PC-9 (cell line): ENCODE data around the gene CBX2. TPM values are rescaled to one million over a fixed set of nuclear protein-coding genes. Genes with fewer than 3 reads are reported as not detected.
"Not testable (repeated sequence)": the region's sequence is repeated elsewhere in the genome, so short reads cannot be mapped to it uniquely, and the experiment has no call there.

Source experiments
- BruUV-seq: library from RNA; stranded (reverse); fragments of 400-500 nt; replicated peaks from 2 replicates; lab custom pipeline; 2021; lab: Mats Ljungman, UMichigan
- CTCF ChIA-PET: fragments of 300-600 bp; sonication (Branson Sonifier 250); formaldehyde crosslinking; loops from one replicate; lab custom pipeline; 2022; ENCODE audit warnings: antibody characterized with exemption; lab: Charles Lee
- POLR2A ChIA-PET: fragments of 300-600 bp; sonication (Branson Sonifier 250); formaldehyde crosslinking; loops from one replicate; lab custom pipeline; 2022; ENCODE audit warnings: antibody characterized with exemption; ENCODE audit not compliant: unreplicated experiment; lab: Charles Lee
- DNase-seq, 2 experiments: peaks; one replicate each; pipeline versions ENCODE4 v3.0.0 to v3.0.0-alpha.2; 2015 to 2022; ENCODE audit warnings: mixed read lengths in 1 of 2
- H2AFZ ChIP-seq: fragments of 200-600 bp; sonication (generic); 2 replicates; pipeline ENCODE4 v1.8.1; 2017; ENCODE audit warnings: antibody characterized with exemption
- H3F3A ChIP-seq: fragments of 200-600 bp; sonication (generic); 2 replicates; pipeline ENCODE4 v1.8.1; 2017; ENCODE audit warnings: antibody characterized with exemption, mild to moderate bottlenecking, low read depth; ENCODE audit not compliant: insufficient read depth
- H3K27ac ChIP-seq: fragments of 200-600 bp; sonication (generic); 2 replicates; pipeline ENCODE4 v1.6.1; 2016; ENCODE audit warnings: mixed run types
- H3K27me3 ChIP-seq: fragments of 200-600 bp; sonication (generic); 2 replicates; pipeline ENCODE4 v1.6.1; 2016; ENCODE audit warnings: low read depth, mixed run types; ENCODE audit not compliant: insufficient read depth
- H3K36me3 ChIP-seq: fragments of 200-600 bp; sonication (generic); 2 replicates; pipeline ENCODE4 v1.6.1; 2016; ENCODE audit warnings: low read depth, mixed run types
- H3K4me1 ChIP-seq: fragments of 200-600 bp; sonication (generic); replicated peaks from 2 replicates; pipeline ENCODE4 v1.6.1; 2016; ENCODE audit warnings: mixed run types; ENCODE audit not compliant: insufficient read depth
- H3K4me2 ChIP-seq: fragments of 200-600 bp; sonication (generic); 2 replicates; pipeline ENCODE4 v1.6.1; 2017; ENCODE audit warnings: mixed run types
- H3K4me3 ChIP-seq: fragments of 200-600 bp; sonication (generic); 2 replicates; pipeline ENCODE4 v1.6.1; 2016; ENCODE audit warnings: mixed run types
- H3K79me2 ChIP-seq: fragments of 200-600 bp; sonication (generic); 2 replicates; pipeline ENCODE4 v1.6.1; 2017; ENCODE audit warnings: low read depth, mixed run types
- H3K9me2 ChIP-seq: fragments of 200-600 bp; sonication (generic); 2 replicates; pipeline ENCODE4 v1.8.1; 2017; ENCODE audit warnings: mild to moderate bottlenecking; ENCODE audit not compliant: insufficient read depth
- H3K9me3 ChIP-seq: fragments of 200-600 bp; sonication (generic); 2 replicates; pipeline ENCODE4 v1.8.1; 2016; ENCODE audit warnings: low read depth; ENCODE audit not compliant: insufficient read depth
- H4K20me1 ChIP-seq: fragments of 200-600 bp; sonication (generic); 2 replicates; pipeline ENCODE4 v1.8.1; 2017; ENCODE audit not compliant: insufficient read depth
- EZH2 ChIP-seq: fragments of 200-600 bp; sonication (generic); IDR thresholded peaks from 2 replicates; pipeline ENCODE4 v1.8.0; 2017; ENCODE audit warnings: antibody characterized with exemption, low read depth
- intact Hi-C: fragments of 100-400 bp; cut with micrococcal nuclease; formaldehyde crosslinking; loops from one replicate; pipeline ENCODE4 v1.10.0; 2022; ENCODE audit not compliant: unreplicated experiment
- total RNA-seq: library from RNA; stranded (reverse); gene quantifications from 2 replicates; pipeline ENCODE4 v1.2.3, GENCODE V29; 2021
- TF ChIP-seq, protein P1 (sequence below): fragments of 200-600 bp; sonication (generic); conservative IDR thresholded peaks from 2 replicates; pipeline ENCODE4 v1.6.1; 2017; ENCODE audit warnings: mixed run types, antibody characterized with exemption, mild to moderate bottlenecking, moderate library complexity

CBX2 gene
- total RNA-seq, 1 experiment from 2014 or later, result 32.6 TPM

DNA sequence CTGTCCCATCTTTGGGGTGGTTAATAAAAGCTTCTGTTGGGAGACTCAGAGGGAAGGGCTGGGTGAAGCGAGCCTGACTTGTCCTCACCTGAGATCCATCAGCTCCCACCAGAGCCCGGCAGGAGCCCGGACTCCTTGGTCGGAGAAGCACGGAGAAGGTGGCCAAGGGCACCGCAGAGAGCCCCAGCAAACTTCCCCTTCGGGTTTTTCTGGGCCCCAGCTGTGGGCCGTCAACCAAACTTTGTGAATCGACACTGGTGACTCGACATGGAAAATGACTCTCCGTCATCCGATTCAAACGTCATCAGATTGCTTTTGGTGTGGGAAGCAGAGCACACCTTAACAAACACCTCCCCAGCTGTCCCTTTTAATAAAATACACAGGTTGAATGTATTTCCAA lies 25.8 kb upstream of the CBX2 start:
- ChIA-PET POLR2A (no interaction called here), CTCF (no interaction called here)
- H3K4me3 ChIP-seq, result no peak overlapping the region
- H3F3A ChIP-seq, result peaks cover 38% of the 10 kb centered on the region
- no peak overlapping the region; the same call in 1 of the 2 replicates for H3K27ac ChIP-seq
- no peaks in the 10 kb centered on the region for H3K27me3 ChIP-seq
- H3K9me3 ChIP-seq, result no peaks in the 10 kb centered on the region
- no peak for DNase-seq
- H3K9me2 ChIP-seq, result no peaks in the 10 kb centered on the region
- TF ChIP-seq, protein P1, sequence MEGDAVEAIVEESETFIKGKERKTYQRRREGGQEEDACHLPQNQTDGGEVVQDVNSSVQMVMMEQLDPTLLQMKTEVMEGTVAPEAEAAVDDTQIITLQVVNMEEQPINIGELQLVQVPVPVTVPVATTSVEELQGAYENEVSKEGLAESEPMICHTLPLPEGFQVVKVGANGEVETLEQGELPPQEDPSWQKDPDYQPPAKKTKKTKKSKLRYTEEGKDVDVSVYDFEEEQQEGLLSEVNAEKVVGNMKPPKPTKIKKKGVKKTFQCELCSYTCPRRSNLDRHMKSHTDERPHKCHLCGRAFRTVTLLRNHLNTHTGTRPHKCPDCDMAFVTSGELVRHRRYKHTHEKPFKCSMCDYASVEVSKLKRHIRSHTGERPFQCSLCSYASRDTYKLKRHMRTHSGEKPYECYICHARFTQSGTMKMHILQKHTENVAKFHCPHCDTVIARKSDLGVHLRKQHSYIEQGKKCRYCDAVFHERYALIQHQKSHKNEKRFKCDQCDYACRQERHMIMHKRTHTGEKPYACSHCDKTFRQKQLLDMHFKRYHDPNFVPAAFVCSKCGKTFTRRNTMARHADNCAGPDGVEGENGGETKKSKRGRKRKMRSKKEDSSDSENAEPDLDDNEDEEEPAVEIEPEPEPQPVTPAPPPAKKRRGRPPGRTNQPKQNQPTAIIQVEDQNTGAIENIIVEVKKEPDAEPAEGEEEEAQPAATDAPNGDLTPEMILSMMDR, result no peak
- TF ChIP-seq EZH2, result no peak
- no TSS peak for BruUV-seq
- H3K36me3 ChIP-seq, result no peaks in the 10 kb centered on the region
- H3K79me2 ChIP-seq, result no peaks in the 10 kb centered on the region
- intact Hi-C loops, result no loop called here
- no peak overlapping the region for H3K4me2 ChIP-seq
- peaks cover 17% of the 10 kb centered on the region; the same call in 1 of the 2 replicates for H3K4me1 ChIP-seq
- no peak overlapping the region for H2AFZ ChIP-seq
- no peaks in the 10 kb centered on the region for H4K20me1 ChIP-seq

DNA sequence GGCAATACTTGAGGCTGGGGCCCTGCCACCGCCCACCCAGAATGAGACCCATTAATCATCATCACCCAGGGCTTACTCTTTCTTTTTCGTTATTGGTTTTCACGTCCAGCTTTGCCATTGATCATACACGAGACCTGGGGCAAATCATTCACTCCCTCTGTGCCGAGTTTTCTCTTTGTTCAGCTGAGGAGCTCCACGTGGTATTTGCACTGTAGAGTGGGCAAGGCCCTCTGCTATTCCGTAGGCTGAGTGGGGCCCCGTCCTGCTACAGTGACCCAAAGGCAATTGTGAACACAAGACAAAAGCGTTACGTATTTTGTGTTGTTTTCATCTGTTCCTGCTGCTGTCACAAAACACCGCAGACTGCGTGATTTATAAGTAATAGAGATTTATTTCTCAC lies 23.6 kb upstream of the CBX2 start:
- H3K4me3 ChIP-seq, result no peak overlapping the region
- H3K4me2 ChIP-seq, result no peak overlapping the region
- H3K4me1 ChIP-seq, result peaks cover 17% of the 10 kb centered on the region; the same call in 1 of the 2 replicates
- TF ChIP-seq EZH2, result no peak
- TF ChIP-seq, protein P1, result no peak
- no peak overlapping the region for H2AFZ ChIP-seq
- no peaks in the 10 kb centered on the region for H3K79me2 ChIP-seq
- BruUV-seq, result no TSS peak
- H3F3A ChIP-seq, result peaks cover 33% of the 10 kb centered on the region
- H3K9me3 ChIP-seq, result no peaks in the 10 kb centered on the region
- no peak for DNase-seq
- ChIA-PET CTCF (no interaction called here), POLR2A (no interaction called here)
- no peaks in the 10 kb centered on the region for H4K20me1 ChIP-seq
- no peak overlapping the region for H3K27ac ChIP-seq
- H3K27me3 ChIP-seq, result no peaks in the 10 kb centered on the region
- H3K36me3 ChIP-seq, result no peaks in the 10 kb centered on the region
- H3K9me2 ChIP-seq, result no peaks in the 10 kb centered on the region
- intact Hi-C loops, result no loop called here

DNA sequence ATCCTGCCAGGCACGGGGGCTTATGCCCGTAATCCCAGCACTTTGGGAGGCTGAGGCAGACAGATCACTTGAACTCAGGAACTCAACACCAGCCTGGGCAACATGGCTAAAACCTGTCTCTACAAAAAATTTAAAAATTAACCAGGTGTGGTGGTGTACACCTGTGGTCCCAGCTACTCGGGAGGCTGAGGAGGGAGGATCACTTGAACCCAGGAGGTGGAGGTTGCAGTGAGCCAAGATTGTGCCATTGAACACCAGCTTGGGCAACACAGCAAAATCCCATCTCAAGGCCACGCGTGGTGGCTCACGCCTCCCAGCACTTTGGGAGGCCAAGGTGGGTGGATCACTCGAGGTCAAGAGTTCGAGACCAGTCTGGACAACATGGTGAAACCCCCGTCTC lies 23.0 kb upstream of the CBX2 start:
- H3K9me2 ChIP-seq, CTCF ChIA-PET, H3K4me3 ChIP-seq, BruUV-seq, H4K20me1 ChIP-seq, H3K4me2 ChIP-seq, H3K36me3 ChIP-seq, H3K27me3 ChIP-seq, POLR2A ChIA-PET, DNase-seq, H2AFZ ChIP-seq, H3K9me3 ChIP-seq, intact Hi-C loops, H3K27ac ChIP-seq, H3K79me2 ChIP-seq: not testable (repeated sequence)
- Histone ChIP-seq H3F3A (peaks cover 28% of the 10 kb centered on the region), H3K4me1 (peaks cover 12% of the 10 kb centered on the region; the same call in 1 of the 2 replicates)

DNA sequence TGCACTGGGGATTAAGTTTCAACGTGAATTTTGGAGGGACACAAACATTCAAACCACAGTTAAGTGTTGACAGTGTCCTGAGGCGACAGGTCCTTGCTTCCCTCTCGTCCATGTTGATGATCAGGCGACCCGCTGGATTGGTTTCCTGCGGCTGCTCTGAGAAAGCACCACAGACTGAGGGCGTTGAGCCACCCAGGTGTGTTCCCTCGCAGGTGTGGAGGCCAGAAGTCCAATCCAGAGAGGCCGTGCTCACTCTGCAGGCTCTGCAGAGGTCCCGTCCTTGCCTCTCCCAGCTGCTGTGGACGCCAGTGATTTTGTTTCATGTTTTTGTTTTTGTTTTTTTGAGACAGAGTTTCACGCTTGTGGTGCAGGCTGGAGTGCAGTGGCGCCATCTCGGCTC lies 22.4 kb upstream of the CBX2 start:
- Histone ChIP-seq H3K27ac (no peak overlapping the region), H3K36me3 (no peaks in the 10 kb centered on the region), H3F3A (peaks cover 21% of the 10 kb centered on the region), H3K4me1 (peaks cover 5% of the 10 kb centered on the region; the same call in 1 of the 2 replicates), H4K20me1 (no peaks in the 10 kb centered on the region), H2AFZ (no peak overlapping the region), H3K9me3 (no peaks in the 10 kb centered on the region), H3K9me2 (no peaks in the 10 kb centered on the region), H3K4me2 (no peak overlapping the region), H3K79me2 (peaks cover 5% of the 10 kb centered on the region; the same call in 1 of the 2 replicates), H3K27me3 (no peaks in the 10 kb centered on the region), H3K4me3 (no peak overlapping the region)
- BruUV-seq, result no TSS peak
- intact Hi-C loops, result no loop called here
- POLR2A ChIA-PET, result no interaction called here
- CTCF ChIA-PET, result no interaction called here
- TF ChIP-seq EZH2, result no peak
- TF ChIP-seq, protein P1, result no peak
- no peak for DNase-seq
